GM18498 (cell line): Measurements from ENCODE around the gene TRMT11.
A peak's percentile ranks its signal among the peaks of the same experiment; 100 is the strongest.
"Not testable (repeated sequence)": the region's sequence is repeated elsewhere in the genome, so short reads cannot be mapped to it uniquely, and the experiment has no call there.

ENCODE experiments used
- ATAC-seq: cut with Tn5 transposase; IDR thresholded peaks from one replicate; pipeline ENCODE4 v1.9.1; 2021; ENCODE audit warnings: mild to moderate bottlenecking, moderate library complexity; ENCODE audit not compliant: unreplicated experiment

The TRMT11 gene

DNA sequence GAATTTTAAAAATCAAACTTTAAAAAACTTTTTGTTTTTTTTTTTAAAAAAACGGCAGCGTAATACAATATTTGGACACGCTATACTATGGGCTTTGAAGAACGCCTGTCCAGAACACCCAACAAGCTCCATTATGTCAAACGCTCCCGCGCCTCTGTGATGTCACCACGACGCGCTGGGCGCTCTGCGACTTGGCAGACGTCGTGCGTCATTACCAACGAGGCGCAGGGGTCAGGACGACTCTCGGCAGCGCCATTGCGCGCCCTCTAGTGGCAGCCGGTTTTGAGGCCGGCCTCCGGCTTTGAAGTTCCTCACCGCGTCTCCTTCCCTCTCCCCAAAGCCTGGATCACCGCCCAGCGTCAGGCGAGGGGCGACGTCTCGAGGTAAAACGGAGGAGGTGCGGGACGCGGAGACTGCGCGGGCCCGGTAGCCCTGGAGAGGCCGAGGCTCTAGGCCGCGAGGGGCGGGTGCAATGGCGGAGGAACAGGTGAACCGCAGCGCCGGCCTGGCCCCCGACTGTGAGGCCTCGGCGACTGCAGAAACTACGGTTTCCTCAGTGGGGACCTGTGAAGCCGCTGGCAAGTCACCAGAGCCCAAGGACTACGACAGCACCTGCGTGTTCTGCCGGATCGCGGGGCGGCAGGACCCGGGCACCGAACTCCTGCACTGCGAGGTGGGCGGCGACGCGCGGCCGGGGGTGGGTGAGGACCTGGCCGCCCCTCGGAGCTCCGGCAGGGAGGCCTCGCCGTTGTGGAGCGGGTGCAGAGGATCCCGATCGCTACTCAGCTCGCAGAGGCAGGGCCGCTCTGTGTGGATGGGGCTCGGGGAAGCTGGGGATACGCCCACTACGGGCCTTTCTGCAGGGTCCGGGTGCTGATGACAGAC lies 29.6 kb upstream of the TRMT11 start, which contains the start of gene HINT3:
Gene HINT3 (plus strand): TSS at position 265 of the 885 bp plus-strand sequence. CDS start 208 bp downstream, at position 473.
- peak; percentile 94 for ATAC-seq

DNA sequence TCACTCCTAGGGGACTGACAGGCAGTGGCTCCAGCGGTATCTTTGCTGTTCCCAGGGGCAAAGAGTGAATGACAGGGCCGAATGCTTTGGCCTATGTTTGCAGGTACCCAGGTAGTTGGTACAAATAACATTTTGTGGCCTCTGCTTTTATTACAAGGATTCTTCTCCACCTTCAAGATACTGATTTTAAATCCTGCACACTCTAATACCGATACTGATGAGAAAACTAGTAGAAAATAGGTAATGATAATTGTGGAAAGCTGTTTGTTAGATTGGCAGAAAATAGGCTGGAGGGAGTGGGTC lies 29.0 kb upstream of the TRMT11 start:
- no peak for ATAC-seq

DNA sequence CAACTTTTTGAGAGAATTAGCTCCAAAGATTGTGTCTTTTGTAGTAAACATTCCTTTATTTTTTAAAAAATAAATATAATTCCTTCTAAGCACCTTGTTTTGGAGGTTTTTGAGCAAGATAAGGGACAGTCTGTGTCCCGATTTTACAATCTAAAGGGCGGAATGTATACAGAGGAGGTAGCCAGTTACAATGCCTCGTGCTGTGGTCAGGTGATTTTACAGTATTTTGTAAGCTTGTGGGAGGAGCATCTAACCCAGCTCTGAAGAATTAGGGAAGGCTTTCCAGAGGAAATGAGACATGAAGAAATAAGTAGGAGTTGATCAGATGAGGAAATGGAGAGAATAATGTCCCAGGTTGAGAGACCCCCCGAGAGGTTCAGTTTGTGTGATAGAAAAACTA lies 28.5 kb upstream of the TRMT11 start:
- no peak for ATAC-seq

GRCh38 chr6:125959041-125959440 lies 27.3 kb upstream of the TRMT11 start:
- ATAC-seq: no peak

DNA sequence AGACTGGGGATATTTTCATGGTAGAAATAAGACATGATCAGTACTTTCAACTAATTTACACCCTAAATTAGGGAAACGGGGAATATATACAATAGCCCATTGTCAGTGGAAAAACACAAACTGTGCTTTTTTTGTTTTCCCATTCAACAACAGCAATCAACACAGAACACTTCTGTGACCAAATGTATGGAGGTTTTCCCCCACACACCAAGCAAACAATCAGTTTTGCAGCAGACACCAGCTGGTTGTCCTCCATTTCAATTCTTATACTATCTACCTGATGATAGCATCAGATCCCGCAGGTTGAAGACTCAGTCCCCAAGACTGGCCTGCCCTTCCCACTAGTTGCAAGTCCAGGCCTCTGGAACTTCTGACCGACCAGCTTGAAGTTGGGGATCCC lies 25.2 kb upstream of the TRMT11 start:
- ATAC-seq: no peak

DNA sequence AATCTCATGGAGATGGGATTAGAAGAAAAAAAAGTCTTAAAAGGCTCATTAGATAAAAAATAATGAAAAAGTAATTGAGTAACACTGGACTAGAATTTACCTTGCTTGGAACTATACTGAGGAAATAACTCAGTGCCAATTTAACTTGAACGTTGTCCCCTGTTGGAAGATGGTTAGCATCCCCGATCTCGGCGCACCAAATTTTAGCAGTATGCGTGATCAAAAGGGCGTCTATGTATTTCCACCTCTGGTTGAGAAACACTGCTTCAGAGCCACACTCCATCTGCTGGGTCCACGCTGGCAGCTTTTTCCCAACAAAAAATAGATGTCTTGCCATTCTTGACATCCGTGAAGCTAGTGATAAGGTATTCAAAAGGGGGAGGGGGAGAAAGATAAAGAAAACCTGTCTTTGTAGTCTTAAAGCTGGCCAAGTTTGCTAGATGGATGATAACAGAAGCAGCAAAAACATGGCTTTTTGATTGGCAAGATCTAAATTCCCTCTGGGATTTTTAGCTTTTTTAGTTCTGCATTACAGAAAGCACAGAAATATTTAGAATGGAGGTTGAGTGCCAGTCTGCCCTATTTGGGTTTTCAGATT lies 23.3 kb upstream of the TRMT11 start:
- ATAC-seq: no peak

DNA sequence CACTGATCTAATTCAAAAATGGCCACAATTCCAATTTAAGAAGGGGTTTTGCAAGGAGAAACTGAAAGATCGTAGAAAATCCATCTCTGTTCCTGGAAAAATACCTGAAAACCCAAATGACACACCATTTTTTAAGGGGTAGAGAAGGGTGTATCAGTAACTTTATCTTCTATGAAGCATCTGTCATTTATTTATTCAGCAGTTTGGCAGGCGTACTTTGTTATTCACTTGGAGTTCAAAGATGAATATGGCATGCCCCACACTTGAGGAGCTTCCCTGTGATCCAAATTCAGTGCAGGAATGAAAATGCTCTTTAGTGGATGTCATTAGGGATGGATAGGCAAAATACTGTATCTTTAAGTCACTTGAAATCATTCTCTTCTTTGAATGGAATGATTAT lies 22.5 kb upstream of the TRMT11 start:
- no peak for ATAC-seq

DNA sequence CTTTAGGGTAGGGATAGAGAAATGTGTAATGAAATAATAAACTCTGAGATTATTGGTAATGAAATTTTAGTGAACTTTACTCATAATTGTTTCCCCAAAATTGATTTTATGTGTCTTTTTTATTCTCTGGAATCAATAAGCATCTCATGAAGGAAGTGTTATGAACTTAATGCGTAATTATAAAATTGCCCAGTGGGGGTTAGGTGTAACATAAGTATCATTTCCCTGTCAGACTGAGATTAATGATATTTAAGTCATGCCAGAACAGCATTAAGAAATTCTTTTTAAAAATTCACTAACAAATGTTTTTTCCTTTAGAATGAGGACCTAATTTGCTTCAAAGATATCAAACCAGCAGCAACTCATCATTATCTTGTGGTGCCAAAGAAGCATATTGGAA lies 19.8 kb upstream of the TRMT11 start:
- ATAC-seq: no peak

GRCh38 chr6:125968493-125968892 lies 17.8 kb upstream of the TRMT11 start:
- ATAC-seq: peak; percentile 55

DNA sequence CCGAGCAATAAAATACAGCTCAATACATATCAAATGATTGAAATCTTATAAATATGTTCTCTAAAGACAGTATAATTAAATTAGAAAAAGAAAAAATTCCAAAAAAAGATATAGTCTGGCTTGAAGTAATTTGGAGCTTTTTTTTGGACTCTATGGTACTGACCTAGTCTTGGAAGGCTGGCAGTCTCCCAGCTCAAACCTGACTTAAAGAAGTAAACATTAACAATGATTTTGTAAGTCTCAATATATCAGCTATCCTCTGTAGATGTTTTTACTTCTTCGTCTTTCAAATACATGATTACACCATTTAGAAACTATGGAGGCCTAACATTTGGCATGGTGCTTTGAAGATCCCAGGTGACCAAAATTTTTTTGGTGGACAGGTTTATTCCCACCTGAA lies 15.6 kb upstream of the TRMT11 start:
- ATAC-seq: no peak

DNA sequence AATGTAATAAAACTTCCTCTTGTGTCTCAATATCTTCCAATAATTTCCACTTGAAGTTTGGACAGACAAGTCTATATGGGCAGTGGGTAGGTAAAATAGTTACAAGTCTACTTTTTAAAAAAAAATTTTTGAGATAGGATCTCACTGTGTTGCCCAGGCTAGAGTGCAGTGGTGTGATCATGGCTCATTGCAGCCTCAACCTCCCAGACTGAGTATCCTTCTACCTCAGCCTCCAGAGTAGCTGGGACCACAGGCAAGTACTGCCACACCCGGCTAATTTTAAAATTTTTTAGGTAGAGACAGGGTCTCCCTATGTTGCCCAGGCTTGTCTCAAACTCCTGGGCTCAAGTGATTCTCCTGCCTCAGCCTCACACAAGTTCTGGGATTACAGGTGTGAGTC lies 13.9 kb upstream of the TRMT11 start:
- not testable (repeated sequence) for ATAC-seq

DNA sequence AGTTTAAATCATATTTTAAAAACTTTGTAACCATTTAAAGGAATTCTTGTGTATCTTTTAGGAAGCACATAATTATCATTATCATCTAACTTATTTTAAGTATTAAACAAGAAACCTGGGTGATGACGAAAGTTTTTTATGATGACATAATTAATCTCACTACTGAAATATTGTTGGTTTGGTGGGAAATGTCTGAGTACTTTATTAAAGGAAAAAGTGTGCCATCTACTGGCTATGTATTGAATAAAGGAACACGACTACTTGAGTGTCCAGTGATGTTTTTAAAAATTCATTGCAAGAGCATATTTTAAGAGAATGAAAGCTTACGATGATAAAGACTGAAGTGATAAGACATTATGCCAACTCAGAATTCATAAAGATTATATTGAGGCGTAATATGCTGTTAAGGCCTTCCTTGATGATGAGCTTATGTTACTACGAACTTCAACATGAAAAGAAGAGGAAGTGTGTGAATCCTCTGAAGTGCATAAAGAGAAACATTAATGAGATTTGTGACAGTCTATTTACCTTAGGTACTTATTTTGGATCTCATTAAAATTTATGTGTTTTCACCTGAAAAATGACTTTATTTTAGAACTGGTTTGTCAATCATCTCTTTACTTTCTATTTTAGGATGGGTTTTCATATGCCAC lies 12.0 kb upstream of the TRMT11 start:
- peak; percentile 85 for ATAC-seq

DNA sequence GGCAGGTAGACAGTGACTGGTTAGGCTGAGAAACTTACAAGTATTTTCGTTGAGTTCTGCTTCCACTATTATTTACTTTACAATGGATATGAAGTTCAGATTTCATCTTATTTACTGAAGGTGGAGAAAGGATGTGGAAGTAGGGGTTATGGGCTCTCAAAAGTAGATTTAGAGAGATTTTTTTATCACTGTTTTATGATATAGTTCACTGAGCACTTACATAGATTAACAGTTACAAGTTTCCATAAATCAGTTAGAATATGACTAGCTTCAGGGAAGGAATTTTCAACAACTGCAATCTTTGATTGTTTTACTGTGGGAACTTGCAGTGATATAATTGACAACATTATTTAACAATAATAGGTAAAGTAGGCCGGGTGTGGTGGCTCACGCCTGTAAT lies 7.2 kb upstream of the TRMT11 start:
- no peak for ATAC-seq

GRCh38 chr6:125981571-125982185 lies 4.7 kb upstream of the TRMT11 start:
- no peak for ATAC-seq

DNA sequence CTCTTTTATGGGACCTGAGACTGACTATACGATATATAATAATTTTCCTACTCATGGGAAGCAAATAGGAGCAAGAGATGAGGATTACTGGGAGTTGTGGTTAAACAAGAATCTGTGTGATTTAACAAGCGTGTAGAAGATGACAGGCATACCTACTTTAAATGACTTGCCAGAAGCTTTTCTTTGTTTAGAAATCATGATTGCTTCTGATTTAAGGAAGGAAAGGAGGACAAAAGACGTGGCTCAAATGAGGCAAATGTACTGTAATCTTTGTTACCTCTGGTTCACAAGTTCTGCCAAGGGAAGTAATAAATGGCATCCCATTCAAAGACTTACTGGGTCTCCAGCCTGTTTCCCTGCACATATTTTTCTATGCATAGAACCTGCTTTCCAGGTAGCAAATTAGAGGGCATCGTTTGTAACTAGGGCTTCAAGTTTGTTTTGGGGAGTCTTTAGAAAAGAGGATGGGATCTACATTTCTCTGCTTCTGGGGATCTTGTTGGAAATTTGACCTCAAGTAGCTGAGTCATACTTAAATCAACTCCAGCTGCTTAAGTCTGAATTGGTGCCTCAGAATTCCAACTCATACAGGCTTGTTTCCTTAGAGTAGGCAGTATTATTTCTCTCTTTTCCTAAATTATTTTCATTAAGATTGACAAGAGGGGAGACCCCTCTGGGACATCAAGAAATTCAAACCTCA lies 2.9 kb upstream of the TRMT11 start:
- ATAC-seq: no peak

DNA sequence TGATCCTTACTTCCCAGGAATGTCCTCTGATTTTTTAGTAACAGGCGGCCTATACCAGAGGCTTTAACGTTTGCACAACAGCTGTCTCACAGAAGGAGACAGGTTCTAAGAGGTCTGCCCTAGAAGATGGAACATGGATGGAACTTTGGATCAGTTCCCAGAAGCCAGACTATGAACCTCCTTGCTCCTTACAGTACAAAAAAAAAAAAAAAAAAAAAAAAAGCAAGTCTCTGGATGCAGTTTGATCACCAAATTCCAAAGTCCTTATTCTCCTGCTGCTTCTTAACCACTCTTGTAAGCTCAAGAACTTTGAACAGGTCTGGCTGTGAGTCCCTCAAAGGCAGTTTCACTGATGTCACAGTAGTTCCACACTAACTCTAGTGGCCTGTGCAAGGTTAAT lies 2.0 kb upstream of the TRMT11 start:
- no peak for ATAC-seq

DNA sequence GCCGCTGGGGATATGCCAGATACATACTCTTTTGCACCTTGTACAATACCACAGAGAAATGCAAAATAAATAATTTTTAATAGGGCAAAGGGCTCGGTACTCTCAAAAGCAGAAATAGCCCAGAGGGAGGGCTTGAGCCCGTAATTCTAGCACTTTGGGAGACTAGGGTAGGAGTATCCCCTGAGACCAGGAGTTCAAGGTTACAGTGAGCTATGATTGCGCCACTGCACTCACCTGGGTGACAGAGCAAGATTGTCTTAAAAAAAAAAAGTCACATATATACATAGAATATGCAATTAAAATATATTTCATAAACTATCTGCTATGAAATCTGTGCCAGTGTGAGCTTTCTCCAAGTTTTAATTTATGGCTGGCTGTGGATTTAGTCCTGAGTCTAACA lies 818 bp upstream of the TRMT11 start:
- no peak for ATAC-seq

GRCh38 chr6:125985979-125986300 lies 400 bp upstream of the TRMT11 start:
- no peak for ATAC-seq

- ATAC-seq: peak; percentile 5
Measured at GRCh38 chr6:125987026-125987617, 782 bp downstream of the TRMT11 start.

DNA sequence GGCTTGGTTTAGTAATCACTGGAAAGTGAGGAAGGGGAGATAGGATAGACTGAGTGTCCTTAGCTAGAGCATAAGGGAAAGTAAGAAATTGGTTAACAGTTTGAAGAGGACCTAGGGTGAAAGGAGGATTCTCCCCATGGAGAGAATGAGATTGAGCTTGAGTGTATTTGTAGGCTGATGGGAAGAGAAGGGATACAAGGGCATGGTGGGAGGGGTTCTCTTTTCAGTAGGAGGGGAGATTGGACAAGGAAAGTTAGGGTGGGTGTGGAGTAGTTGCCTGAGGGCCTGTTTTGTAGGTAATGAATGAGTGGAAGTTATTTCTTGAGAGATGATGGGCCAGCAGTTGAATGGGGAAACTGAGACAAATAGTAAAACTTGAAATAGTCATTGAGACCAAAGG lies 1.9 kb downstream of the TRMT11 start:
- no peak for ATAC-seq

DNA sequence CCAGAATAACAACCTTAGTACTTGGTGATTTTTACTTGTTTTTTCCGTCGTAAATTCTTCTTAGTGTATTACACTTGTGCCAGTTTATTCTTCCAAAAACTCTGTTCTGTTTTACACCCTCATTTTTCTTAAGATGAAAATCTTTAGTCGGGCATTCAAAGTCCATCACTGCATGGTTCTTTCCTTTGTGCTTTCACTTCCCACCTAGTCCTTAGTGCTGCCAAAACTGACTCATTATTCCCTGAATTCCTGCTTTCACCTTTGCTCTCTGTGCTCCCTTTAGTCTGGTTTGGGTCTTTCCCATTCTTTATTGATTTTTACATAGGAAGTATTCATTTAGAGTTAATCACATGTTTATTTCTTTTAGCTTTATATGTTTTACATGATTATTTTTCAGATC lies 3.3 kb downstream of the TRMT11 start:
- no peak for ATAC-seq
